ENCODE measurements around the gene TRIM2.

The TRIM2 gene

GRCh38 chr4:153367092-153367491 lies 162.8 kb downstream of the TRIM2 start:
- TF ChIP-seq CTCF (IDR thresholded peaks at IDR 0.05; ENCODE audit: low read depth, low read length, poor library complexity, severe bottlenecking) (no peak), EZH2phosphoT487 (IDR thresholded peaks at IDR 0.05; ENCODE audit: borderline replicate concordance, low read length) (no peak)
- Histone ChIP-seq H3K27me3 (ENCODE audit: control insufficient read depth, low read length) (no peaks in the 10 kb centered on the region), H3K9me3 (ENCODE audit: control insufficient read depth, insufficient read depth, low read length) (peaks cover 15% of the 10 kb centered on the region; the same call in 1 of the 2 replicates), H3K27ac (ENCODE audit: low read depth, low read length) (no peak overlapping the region), H3K36me3 (ENCODE audit: control insufficient read depth, low read length) (peaks cover 97% of the 10 kb centered on the region), H3F3A (ENCODE audit: control insufficient read depth, insufficient read depth) (no peaks in the 10 kb centered on the region; the same call in 1 of the 2 replicates), H3K4me1 (ENCODE audit: control insufficient read depth, low read length) (peaks cover 3% of the 10 kb centered on the region; the same call in 1 of the 2 replicates), H3K9me2 (replicated peaks; ENCODE audit: control insufficient read depth, low read length) (no peaks in the 10 kb centered on the region), H4K20me1 (ENCODE audit: control insufficient read depth, insufficient read depth, low read depth, low read length) (no peaks in the 10 kb centered on the region), H3K4me2 (ENCODE audit: low read length) (no peak overlapping the region), H3K79me2 (ENCODE audit: control insufficient read depth, low read length) (no peaks in the 10 kb centered on the region), H3K4me3 (ENCODE audit: low read length) (no peak overlapping the region)

GRCh38 chr4:153369021-153369420 lies 164.8 kb downstream of the TRIM2 start:
- no peaks in the 10 kb centered on the region for H3K27me3 ChIP-seq (ENCODE audit: control insufficient read depth, low read length)
- H3F3A ChIP-seq (ENCODE audit: control insufficient read depth, insufficient read depth) = peaks cover 9% of the 10 kb centered on the region
- peaks cover 19% of the 10 kb centered on the region; the same call in 1 of the 2 replicates for H3K9me3 ChIP-seq (ENCODE audit: control insufficient read depth, insufficient read depth, low read length)
- no peak overlapping the region for H3K27ac ChIP-seq (ENCODE audit: low read depth, low read length)
- H3K36me3 ChIP-seq (ENCODE audit: control insufficient read depth, low read length) = peaks cover 97% of the 10 kb centered on the region
- H4K20me1 ChIP-seq (ENCODE audit: control insufficient read depth, insufficient read depth, low read depth, low read length) = no peaks in the 10 kb centered on the region
- no peaks in the 10 kb centered on the region for H3K79me2 ChIP-seq (ENCODE audit: control insufficient read depth, low read length)
- no peak overlapping the region for H3K4me2 ChIP-seq (ENCODE audit: low read length)
- peaks cover 6% of the 10 kb centered on the region for H3K4me1 ChIP-seq (ENCODE audit: control insufficient read depth, low read length)
- H3K4me3 ChIP-seq (ENCODE audit: low read length) = no peak overlapping the region
- no peaks in the 10 kb centered on the region for H3K9me2 ChIP-seq (replicated peaks; ENCODE audit: control insufficient read depth, low read length)
- TF ChIP-seq CTCF (IDR thresholded peaks at IDR 0.05; ENCODE audit: low read depth, low read length, poor library complexity, severe bottlenecking) = no peak
- TF ChIP-seq EZH2phosphoT487 (IDR thresholded peaks at IDR 0.05; ENCODE audit: borderline replicate concordance, low read length) = no peak

GRCh38 chr4:153371701-153372234 lies 167.5 kb downstream of the TRIM2 start:
- H3K9me3 ChIP-seq (ENCODE audit: control insufficient read depth, insufficient read depth, low read length) = peaks cover 19% of the 10 kb centered on the region; the same call in 1 of the 2 replicates
- peaks cover 8% of the 10 kb centered on the region for H3K79me2 ChIP-seq (ENCODE audit: control insufficient read depth, low read length)
- no peak overlapping the region for H3K4me2 ChIP-seq (ENCODE audit: low read length)
- no peaks in the 10 kb centered on the region for H4K20me1 ChIP-seq (ENCODE audit: control insufficient read depth, insufficient read depth, low read depth, low read length)
- no peaks in the 10 kb centered on the region for H3K27me3 ChIP-seq (ENCODE audit: control insufficient read depth, low read length)
- H3K9me2 ChIP-seq (replicated peaks; ENCODE audit: control insufficient read depth, low read length) = no peaks in the 10 kb centered on the region
- no peak overlapping the region for H3K27ac ChIP-seq (ENCODE audit: low read depth, low read length)
- peaks cover 30% of the 10 kb centered on the region for H3K4me1 ChIP-seq (ENCODE audit: control insufficient read depth, low read length)
- H3K36me3 ChIP-seq (ENCODE audit: control insufficient read depth, low read length) = peaks cover 85% of the 10 kb centered on the region
- H3F3A ChIP-seq (ENCODE audit: control insufficient read depth, insufficient read depth) = peaks cover 12% of the 10 kb centered on the region
- TF ChIP-seq EZH2phosphoT487 (IDR thresholded peaks at IDR 0.05; ENCODE audit: borderline replicate concordance, low read length) (no peak), CTCF (IDR thresholded peaks at IDR 0.05; ENCODE audit: low read depth, low read length, poor library complexity, severe bottlenecking) (no peak)
- H3K4me3 ChIP-seq (ENCODE audit: low read length) = no peak overlapping the region

Measured in DOHH2 (cell line).